Endodermal cell (in vitro differentiated cells): ENCODE results near the gene FAM53A. TPM values are rescaled to one million over a fixed set of nuclear protein-coding genes. Genes with fewer than 3 reads are reported as not detected.

Experiments used
- DNase-seq: peaks from one replicate; pipeline ENCODE4 v3.0.0-alpha.2; 2017
- H3K27ac ChIP-seq: 2 replicates; pipeline ENCODE4 v1.5.1; 2013; ENCODE audit warnings: mild to moderate bottlenecking, low read depth, low read length, moderate library complexity
- H3K27me3 ChIP-seq: 2 replicates; pipeline ENCODE4 v1.6.1; 2013; ENCODE audit warnings: mild to moderate bottlenecking, low read length, moderate library complexity; ENCODE audit not compliant: insufficient read depth, control insufficient read depth, poor library complexity, severe bottlenecking
- H3K36me3 ChIP-seq: 2 replicates; pipeline ENCODE4 v1.7.0; 2013; ENCODE audit warnings: mild to moderate bottlenecking, low read length, moderate library complexity; ENCODE audit not compliant: control insufficient read depth, insufficient read depth
- H3K4me1 ChIP-seq: one replicate; pipeline ENCODE4 v1.7.0; 2013; ENCODE audit warnings: low read length; ENCODE audit not compliant: control insufficient read depth, insufficient read depth
- H3K4me3 ChIP-seq: 2 replicates; pipeline ENCODE4 v1.5.1; 2013; ENCODE audit warnings: mild to moderate bottlenecking, low read length, moderate library complexity
- H3K9ac ChIP-seq: 2 replicates; pipeline ENCODE4 v1.6.1; 2013; ENCODE audit warnings: mild to moderate bottlenecking, low read length, moderate library complexity; ENCODE audit not compliant: poor library complexity, severe bottlenecking; ENCODE audit errors: extremely low read depth
- H3K9me3 ChIP-seq: 2 replicates; pipeline ENCODE4 v1.6.1; 2013; ENCODE audit warnings: mild to moderate bottlenecking, low read length, moderate library complexity; ENCODE audit not compliant: control insufficient read depth
- H3K27ac Mint-ChIP-seq: 2 replicates; pipeline ENCODE4 v1.8.0; 2020; ENCODE audit warnings: mixed read lengths
- H3K27me3 Mint-ChIP-seq: 2 replicates; pipeline ENCODE4 v1.8.0; 2021; ENCODE audit warnings: mild to moderate bottlenecking, mixed read lengths; ENCODE audit not compliant: insufficient read depth
- H3K36me3 Mint-ChIP-seq: 2 replicates; pipeline ENCODE4 v1.8.0; 2020; ENCODE audit warnings: low read depth, mixed read lengths
- H3K4me1 Mint-ChIP-seq: 2 replicates; pipeline ENCODE4 v1.8.0; 2020; ENCODE audit warnings: mixed read lengths
- H3K4me3 Mint-ChIP-seq: 2 replicates; pipeline ENCODE4 v1.8.0; 2020; ENCODE audit warnings: mild to moderate bottlenecking, moderate library complexity, mixed read lengths
- H3K9me3 Mint-ChIP-seq: 2 replicates; pipeline ENCODE4 v1.8.0; 2020; ENCODE audit warnings: mild to moderate bottlenecking, mixed read lengths
- CTCF ChIP-seq: fragments of 200-600 bp; sonication (generic); conservative IDR thresholded peaks from 2 replicates; pipeline ENCODE4 v1.5.0; 2021; ENCODE audit warnings: antibody characterized with exemption, mild to moderate bottlenecking
- WGBS, 2 experiments: methylation state at CpG; one replicate each; pipeline versions ENCODE4 v1.1.5 to v1.1.7; 2013; ENCODE audit warnings: missing lambda C conversion rate in 2 of 2, mixed read lengths in 1 of 2; ENCODE audit not compliant: insufficient coverage in 1 of 2, insufficient read length in 1 of 2; 5-methylcytosine and 5-hydroxymethylcytosine counted together
- total RNA-seq, 2 donors: library from RNA; stranded (reverse); fragmentation: NEBNext Ultra II Directional in 1 of 2; extraction: Animal tissue kit (Norgen Biotek cat#: 25700) in 1 of 2; gene quantifications; 2 replicates in 1 of 2; 3 replicates in 1 of 2; pipeline ENCODE4 v1.2.1, GENCODE V29; 2021

The FAM53A gene
- total RNA-seq, 2 donors from 2014 or later: 3.7 to 4.9 TPM

GRCh38 chr4:1655081-1655480 lies 29.0 kb downstream of the FAM53A start:
- H3K9me3 Mint-ChIP-seq: no peaks in the 10 kb centered on the region

GRCh38 chr4:1654216-1654955 lies 29.7 kb downstream of the FAM53A start:
- 93% methylated on average over 9 to 23 of the region's 23 CpGs for WGBS, 2 experiments
- Mint-ChIP-seq H3K9me3 (no peaks in the 10 kb centered on the region), H3K36me3 (peaks cover 1% of the 10 kb centered on the region), H3K27ac (no peak overlapping the region), H3K27me3 (no peaks in the 10 kb centered on the region), H3K4me3 (no peak overlapping the region), H3K4me1 (no peaks in the 10 kb centered on the region)
- no peak overlapping the region for H3K4me3 ChIP-seq
- H3K27ac ChIP-seq: no peak overlapping the region
- no peaks in the 10 kb centered on the region for H3K9me3 ChIP-seq
- no peak overlapping the region for H3K9ac ChIP-seq
- no peak for TF ChIP-seq CTCF
- H3K36me3 ChIP-seq: no peaks in the 10 kb centered on the region
- H3K4me1 ChIP-seq: no peaks in the 10 kb centered on the region
- H3K27me3 ChIP-seq: no peaks in the 10 kb centered on the region
- DNase-seq: no peak

More at GRCh38 chr4:1655081-1655480, 29.0 kb downstream of the FAM53A start:
- 96% methylated on average over 40 to 47 of the region's 47 CpGs for WGBS, 2 experiments
- Mint-ChIP-seq H3K27me3 (no peaks in the 10 kb centered on the region), H3K27ac (no peak overlapping the region), H3K4me1 (no peaks in the 10 kb centered on the region), H3K4me3 (no peak overlapping the region), H3K36me3 (no peaks in the 10 kb centered on the region)
- Histone ChIP-seq H3K4me3 (no peak overlapping the region), H3K27ac (no peak overlapping the region), H3K27me3 (no peaks in the 10 kb centered on the region), H3K9me3 (no peaks in the 10 kb centered on the region), H3K9ac (no peak overlapping the region), H3K36me3 (no peaks in the 10 kb centered on the region), H3K4me1 (no peaks in the 10 kb centered on the region)
- DNase-seq: no peak
- no peak for TF ChIP-seq CTCF

- Mint-ChIP-seq H3K4me3 (no peak overlapping the region), H3K27me3 (no peaks in the 10 kb centered on the region), H3K27ac (no peak overlapping the region), H3K36me3 (peaks cover 1% of the 10 kb centered on the region), H3K9me3 (no peaks in the 10 kb centered on the region), H3K4me1 (no peaks in the 10 kb centered on the region)
- WGBS, 2 experiments: 88 to 96% methylated on average over 7 to 10 of the region's 10 CpGs
- Histone ChIP-seq H3K36me3 (no peaks in the 10 kb centered on the region), H3K4me3 (no peak overlapping the region), H3K9me3 (no peaks in the 10 kb centered on the region), H3K27me3 (no peaks in the 10 kb centered on the region), H3K27ac (no peak overlapping the region), H3K9ac (no peak overlapping the region), H3K4me1 (no peaks in the 10 kb centered on the region)
- no peak for DNase-seq
- TF ChIP-seq CTCF: no peak
Measured at GRCh38 chr4:1653776-1654175, 30.3 kb downstream of the FAM53A start.
